Suppressor macrophage treated with lipopolysaccharide for 4 hours (primary cell): ENCODE measurements around the gene CHCHD1.
"Not testable (repeated sequence)": the region's sequence is repeated elsewhere in the genome, so short reads cannot be mapped to it uniquely, and the experiment has no call there.

Source experiments
- DNase-seq: peaks from one replicate; pipeline ENCODE4 v3.0.0-alpha.2; 2020

Gene CHCHD1

DNA sequence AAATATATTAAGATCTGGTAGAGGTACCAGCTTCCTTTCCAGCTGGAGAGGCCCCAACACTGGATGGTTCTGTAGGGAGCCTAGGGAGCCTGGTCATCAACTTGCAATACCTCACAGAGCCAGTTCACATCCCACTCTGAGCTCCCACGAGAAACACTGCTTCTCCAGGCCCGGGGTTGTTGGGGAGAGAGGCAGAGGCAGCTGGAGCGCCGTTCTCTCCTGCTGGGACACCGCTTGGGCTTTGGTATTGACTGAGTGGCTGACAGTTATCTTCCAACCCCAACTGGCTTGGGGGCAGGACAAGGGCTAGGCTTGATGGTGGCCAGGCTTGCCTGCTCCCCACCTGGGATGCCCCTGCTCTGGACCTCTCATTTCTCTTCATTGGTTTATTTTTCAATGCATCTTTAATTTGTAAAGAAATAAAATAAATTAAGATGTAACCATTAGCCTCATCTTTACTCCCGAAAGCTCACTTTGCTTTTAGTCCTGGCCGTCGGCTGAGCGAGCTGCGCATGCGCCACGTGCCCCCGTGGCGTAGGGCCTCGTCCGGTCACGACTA, 10.0 kb upstream of the CHCHD1 start:
- DNase-seq = peak; percentile 92

DNA sequence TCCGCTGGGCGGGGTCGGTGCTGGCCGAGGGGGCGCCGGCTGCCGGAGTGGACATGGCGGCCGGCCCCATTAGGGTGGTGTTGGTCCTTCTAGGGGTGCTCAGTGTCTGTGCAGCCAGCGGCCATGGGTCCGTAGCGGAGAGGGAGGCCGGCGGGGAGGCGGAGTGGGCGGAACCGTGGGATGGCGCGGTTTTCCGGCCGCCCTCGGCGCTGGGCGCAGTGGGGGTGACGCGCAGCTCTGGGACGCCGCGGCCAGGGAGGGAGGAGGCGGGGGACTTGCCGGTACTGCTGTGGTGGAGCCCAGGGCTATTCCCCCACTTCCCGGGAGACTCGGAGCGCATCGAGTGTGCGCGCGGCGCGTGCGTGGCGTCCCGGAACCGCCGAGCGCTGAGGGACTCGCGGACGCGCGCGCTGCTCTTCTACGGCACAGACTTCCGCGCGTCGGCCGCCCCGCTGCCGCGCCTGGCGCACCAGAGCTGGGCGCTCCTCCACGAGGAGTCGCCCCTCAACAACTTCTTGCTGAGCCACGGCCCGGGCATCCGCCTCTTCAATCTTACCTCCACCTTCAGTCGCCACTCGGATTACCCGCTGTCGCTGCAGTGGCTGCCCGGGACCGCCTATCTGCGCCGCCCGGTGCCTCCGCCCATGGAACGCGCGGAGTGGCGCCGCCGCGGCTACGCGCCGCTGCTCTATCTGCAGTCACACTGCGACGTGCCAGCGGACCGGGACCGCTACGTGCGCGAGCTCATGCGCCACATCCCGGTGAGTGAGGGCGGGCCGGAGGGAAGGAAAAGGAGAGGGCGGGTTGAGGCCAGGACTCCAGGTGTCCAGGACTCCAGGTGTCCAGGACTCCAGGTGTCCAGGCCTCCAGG, 9.3 kb upstream of the CHCHD1 start:
- peak; percentile 90 for DNase-seq

DNA sequence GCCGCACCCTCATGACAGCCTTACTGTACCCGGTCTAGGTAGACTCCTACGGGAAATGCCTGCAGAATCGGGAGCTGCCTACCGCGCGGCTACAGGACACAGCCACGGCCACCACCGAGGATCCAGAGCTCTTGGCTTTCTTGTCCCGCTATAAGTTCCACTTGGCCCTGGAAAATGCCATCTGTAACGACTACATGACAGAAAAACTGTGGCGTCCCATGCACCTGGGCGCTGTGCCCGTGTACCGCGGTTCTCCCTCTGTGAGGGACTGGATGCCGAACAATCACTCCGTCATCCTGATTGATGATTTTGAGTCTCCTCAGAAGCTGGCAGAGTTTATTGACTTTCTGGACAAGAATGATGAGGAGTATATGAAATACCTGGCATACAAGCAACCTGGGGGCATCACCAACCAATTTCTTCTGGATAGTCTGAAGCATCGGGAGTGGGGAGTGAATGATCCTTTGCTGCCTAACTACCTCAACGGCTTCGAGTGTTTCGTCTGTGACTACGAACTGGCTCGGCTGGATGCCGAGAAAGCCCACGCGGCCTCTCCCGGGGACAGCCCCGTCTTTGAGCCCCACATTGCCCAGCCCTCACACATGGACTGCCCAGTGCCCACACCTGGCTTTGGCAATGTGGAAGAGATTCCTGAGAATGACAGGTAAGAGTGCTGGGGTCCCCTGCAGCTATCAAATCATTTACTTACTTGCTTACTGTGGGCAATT, 8.5 kb upstream of the CHCHD1 start:
- no peak for DNase-seq

DNA sequence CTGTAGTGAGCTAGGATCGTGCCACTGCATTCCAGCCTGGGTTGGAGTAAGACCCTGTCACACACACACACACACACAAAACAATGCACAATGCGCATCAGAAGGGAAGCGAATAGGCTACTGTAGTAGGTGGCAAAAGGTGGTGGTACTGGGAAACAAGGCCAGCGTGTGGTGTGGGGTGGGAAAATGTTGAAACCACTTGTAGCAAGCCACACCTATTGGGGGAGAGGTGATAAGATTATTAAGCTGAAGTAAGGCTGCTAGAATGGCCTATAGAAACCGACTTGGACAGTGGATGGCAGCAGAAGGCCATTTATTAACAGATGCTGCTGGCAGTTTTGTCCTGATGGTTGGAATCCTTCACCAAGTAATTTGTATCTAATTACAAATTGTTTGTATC, 7.2 kb upstream of the CHCHD1 start:
- DNase-seq = peak; percentile 21

DNA sequence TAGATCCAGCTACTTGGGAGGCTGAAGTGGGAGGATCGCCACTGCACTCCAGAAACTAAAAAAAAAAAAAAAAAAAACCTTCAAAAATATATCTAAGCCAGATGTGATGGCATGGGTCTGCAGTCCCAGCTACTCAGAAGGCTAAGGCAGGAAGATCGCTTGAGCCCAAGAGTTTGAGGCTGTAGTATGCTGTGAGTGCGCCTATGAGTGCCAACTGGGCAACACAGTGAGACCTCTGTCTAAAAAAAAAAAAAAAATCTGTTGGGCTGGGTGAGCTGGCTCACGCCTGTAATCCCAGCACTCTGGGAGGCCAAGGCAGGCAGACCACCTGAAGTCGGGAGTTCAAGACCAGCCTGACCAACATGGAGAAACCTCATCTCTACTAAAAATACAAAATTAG, 2.8 kb upstream of the CHCHD1 start:
- no peak for DNase-seq

DNA sequence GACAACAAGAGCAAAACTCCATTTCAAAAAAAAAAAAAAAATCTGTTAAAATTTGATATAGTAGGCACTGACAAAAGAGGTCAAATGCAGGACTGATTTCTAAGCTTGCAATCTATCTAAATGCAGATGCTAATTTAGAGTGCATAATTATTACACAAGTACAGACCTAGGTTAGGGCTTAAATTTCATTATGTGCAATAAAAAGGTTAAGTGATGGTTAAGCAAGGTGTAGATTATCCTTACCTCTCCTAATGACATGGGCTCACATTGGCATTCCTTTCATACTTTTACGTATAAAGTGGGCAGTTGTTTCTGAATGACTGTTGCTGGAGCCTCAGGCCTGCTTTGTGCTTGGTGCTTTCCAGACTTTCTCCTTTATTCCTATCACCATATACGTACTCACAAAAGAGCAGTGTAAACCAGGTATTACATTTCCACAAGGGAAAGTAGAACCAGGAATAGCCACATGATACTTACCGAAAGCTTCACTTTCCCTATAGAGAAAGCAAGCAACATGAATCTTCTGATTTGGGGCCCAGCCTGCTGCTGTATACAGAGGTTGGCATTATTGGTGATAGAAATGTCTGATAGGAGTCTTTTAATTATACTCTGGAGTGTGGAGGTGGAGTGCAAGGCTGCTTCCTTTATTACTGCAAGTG, 2.2 kb upstream of the CHCHD1 start:
- DNase-seq = no peak

DNA sequence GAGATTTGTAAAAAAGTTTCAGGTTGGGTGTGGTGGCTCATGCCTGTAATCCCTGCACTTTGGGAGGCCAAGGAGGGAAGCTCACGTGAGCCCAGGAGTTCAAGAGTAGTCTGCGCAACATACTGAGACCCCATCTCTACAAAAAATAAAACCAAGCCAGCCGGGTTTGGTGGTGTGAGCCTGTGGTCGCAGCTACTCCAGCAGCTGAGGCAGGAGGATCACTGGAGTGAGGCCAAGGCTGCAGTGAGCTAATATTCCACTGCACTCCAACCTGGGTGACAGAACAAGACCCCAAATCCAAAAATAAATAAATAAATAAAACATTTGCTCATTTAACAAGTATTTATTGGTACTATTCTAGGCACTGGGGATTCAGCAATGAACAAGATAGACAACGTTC, 1.5 kb upstream of the CHCHD1 start:
- DNase-seq = no peak

DNA sequence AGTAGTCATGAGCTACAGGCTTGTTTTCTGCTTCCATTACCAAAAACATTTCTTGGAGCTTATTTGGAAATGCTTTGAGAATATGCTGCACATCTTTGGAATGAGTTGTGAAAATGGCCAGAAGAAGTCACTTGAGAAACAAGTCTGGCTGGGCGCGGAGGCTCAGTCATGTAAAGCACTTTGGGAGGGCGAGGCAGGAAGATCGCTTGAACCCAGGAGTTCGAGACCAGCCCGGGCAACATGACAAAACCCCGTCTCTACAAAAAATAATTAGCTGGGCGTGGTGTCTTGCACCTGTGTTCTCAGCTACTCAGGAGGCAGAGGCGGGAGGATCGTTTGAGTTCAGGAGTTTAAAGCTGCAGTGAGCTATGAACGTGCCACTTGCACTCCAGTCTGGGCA, 882 bp upstream of the CHCHD1 start:
- DNase-seq = no peak

DNA sequence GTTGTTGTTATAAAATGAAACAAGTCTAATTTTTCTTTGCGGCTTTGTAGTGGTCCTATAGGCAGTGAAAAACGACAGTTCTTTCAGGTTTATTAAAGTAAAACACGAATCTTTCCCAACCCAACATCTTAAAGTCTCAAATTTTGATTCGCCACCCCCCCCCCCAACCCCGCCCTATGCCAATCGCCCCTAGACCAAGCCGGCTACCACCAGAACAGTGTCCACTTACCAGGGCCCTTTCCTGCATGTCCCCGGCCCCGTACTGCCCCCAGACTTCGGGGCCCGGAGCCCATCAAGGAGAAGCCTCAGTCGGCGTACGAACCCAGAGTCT, 335 bp upstream of the CHCHD1 start:
- DNase-seq = no peak

DNA sequence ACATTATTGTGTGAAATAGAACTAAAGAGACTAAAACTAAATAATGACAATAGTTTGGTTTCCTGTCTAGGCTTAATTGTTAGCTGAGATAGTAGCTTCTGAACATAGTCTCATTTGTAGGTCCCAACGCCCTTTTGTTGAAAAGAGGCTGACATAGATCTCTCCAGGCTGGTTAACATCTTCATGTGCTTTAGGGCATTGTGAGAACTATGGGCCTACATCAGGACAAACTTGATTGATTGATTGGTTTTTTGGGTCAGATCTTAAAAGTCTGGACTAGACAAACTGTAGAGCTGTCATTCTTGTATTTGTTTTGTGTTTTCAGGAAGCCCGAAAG, 869 bp downstream of the CHCHD1 start:
- DNase-seq = no peak

DNA sequence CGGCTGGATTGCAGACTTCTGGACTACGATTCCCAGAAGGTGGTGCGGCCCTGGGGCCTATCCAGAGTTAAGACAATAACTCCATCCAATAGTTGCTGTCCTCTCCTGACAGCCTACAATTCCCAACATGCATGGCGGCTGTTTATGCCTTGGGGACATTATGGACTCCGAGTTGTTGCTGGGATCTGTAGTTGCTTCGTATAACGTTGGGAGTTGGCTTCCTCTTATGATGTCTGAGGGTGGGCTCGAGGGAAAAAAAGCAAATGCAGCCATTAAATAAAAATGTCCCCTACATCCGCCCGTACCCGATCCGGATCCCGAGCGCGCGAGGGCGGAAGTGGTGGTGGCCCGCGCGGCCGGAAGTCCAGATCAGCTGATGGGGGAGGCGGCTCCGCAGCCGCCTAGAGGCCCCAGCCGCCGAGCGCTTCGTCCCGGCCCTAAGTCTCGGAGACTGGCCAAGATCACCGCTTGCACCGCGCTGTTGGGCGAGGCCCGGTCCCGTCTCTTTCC, 3.4 kb downstream of the CHCHD1 start, which contains the start of gene ZSWIM8:
ZSWIM8 (plus strand) TSS at position 396 of the 510 bp plus-strand sequence. CDS start 273 bp downstream, outside the sequence.
- DNase-seq = peak; percentile 92

DNA sequence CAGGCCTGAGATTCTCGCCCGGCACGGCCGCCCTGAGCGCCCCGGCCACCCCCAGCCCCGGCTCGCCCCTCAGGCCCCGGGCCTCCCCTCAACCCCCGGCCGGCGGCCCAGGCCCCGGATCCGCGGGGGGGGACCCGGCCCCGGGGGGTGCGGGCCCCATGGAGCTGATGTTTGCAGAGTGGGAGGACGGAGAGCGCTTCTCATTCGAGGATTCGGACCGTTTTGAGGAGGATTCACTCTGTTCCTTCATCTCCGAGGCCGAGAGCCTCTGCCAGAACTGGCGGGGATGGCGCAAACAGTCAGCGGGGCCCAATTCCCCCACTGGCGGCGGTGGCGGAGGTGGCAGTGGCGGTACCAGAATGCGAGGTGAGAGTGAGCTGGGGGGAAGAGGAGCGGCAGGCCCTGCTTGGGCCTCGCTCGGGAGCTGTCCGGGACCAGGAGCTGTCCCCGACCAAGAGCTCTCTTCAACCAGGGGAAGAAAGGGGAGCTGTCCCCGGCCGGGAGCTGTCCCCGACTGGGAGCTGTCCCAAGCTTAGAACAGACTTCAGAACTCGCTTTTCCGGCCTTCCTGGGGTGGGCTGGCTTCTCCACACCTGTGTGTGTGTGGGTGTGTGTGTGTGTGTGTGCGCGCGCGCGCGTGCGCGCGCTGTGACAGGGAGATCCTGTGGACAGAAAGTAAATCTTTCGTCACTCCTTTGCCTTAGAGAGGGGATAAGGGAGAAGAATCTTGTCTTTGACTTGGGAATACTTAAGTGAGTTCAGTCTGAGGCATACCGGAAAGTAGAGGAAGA, 4.1 kb downstream of the CHCHD1 start:
- peak; percentile 27 for DNase-seq

DNA sequence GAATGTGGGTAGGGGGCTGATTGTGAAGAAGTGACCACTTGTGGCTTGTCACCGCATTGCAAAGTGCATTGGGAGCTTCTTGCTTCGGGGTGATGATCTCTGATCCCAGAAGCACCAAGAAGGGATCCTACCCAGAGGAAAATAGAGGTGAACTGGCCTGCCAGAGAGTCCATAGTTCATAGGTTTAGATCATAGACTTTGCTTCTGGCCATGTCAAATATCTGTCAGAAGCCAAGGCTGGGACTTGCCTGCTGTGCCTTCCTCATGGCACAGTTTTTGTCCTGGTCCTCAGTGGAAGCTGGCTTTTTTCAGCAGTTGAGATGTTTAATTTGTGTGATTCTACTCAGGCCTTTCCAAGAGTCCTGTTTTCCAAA, 4.7 kb downstream of the CHCHD1 start:
- no peak for DNase-seq

DNA sequence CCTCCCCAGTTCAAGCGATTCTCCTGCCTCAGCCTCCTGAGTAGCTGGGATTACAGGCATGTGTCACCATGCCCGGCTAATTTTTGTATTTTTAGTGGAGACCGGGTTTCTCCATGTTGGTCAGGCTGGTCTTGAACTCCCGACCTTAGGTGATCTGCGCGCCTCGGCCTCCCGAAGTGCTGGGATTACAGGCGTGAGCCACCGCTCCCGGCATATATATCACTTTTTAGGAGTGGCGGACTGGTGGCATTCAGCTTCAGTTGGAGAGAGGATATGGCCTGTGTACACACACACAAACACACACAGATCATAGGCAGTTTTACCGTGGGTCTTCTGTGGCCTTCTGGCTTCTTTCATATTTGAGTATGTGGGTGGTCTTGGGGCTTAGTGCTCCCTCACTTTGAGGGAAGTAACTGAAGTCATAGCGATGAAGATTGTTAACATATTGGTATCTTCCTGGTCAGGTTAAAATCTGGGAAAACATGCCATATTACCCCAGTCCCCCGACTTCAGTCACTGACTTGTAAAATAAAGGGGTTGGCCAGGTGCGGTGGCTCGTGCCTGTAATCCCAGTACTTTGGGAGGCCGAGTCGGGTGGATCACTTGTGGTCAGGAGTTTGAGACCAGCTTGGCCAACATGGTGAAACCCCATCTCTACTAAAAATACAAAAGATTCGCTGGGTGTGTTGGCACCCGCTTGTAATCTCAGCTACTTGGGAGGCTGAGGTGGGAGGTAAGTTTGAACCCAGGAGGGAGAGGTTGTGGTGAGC, 5.4 kb downstream of the CHCHD1 start:
- DNase-seq = not testable (repeated sequence)

DNA sequence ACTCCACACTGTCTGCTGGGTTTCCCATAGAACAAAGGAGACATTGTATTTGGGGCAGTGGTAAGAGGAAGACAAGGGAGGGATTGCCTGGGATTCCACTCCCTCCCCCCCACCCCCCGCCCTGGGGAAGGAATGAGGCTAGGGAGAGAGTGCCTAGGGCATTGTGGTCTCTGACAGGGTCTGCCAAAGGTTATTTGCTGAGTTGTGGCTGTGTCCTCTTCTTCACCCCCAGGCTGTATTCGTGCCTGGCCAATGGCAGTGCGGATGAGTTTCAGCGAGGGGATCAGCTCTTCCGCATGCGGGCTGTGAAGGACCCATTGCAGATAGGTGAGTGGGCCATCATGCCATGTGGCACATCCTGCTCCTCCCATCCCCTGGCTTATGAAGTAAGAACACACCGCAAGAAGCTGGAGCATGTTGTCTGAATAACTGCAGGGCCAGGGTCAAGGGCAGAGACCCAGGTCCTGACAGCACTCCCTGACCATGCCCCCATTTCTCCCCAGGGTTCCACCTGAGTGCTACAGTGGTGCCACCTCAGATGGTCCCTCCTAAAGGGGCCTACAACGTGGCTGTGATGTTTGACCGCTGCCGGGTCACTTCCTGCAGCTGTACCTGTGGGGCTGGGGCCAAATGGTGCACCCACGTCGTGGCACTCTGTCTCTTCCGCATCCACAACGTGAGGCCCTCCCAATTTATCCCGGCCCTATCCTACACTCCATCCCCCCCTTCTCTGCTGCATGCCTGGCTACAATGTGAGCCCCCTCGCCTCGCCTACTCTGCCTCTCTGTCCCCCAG, 7.2 kb downstream of the CHCHD1 start:
- DNase-seq = no peak

DNA sequence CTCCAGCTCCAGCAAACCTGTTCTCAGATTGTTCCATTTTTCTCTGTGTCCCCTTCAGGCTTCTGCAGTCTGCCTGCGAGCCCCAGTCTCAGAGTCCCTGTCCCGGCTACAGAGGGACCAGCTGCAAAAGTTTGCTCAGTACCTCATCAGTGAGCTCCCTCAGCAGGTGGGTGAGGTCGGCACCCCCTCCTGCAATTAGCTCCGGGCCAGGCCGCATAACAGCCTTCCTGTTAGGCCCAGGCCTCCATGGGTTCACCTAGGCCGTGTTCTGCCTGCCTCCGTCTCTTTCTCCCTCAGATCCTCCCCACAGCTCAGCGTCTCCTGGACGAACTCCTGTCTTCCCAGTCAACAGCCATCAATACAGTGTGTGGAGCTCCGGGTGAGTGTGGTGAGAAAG, 7.8 kb downstream of the CHCHD1 start:
- no peak for DNase-seq

DNA sequence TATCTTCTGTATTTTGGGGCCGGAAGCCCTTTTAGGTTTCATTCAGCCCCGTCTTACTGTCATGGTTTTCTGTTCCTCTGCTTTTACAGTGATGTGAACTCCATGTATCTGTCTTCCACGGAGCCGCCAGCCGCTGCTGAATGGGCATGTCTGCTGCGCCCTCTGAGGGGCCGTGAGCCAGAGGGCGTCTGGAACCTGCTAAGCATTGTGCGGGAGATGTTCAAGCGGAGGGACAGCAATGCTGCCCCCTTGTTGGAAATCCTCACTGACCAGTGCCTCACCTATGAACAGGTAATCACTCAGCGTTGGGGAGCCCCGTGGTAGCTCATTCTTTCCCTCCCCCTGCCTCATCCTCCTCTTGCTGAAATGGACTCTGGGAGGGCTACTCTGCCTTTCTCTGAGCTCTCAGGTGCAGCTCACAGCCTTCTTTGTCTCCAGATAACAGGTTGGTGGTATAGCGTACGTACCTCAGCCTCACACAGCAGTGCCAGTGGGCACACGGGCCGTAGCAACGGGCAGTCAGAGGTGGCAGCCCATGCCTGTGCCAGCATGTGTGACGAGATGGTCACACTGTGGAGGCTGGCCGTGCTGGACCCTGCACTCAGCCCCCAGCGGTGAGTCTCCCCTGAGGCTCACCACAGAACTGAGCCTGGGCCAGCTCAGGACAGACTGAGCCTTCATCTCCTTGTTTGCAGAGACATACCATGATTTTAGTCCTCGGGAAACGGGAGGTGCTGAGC, 9.2 kb downstream of the CHCHD1 start:
- no peak for DNase-seq

DNA sequence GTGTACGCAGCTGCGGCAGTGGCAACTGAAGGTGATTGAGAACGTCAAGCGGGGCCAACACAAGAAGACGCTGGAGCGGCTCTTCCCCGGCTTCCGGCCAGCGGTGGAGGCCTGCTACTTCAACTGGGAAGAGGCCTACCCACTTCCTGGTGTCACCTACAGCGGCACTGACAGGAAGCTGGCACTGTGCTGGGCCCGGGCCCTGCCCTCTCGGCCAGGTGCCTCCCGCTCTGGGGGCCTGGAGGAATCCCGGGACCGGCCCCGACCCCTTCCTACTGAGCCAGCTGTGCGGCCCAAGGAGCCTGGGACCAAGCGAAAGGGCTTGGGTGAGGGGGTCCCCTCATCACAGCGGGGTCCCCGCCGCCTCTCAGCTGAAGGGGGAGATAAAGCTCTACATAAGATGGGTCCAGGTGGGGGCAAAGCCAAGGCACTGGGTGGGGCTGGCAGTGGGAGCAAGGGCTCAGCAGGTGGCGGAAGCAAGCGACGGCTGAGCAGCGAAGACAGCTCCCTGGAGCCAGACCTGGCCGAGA, 10.1 kb downstream of the CHCHD1 start:
- no peak for DNase-seq

DNA sequence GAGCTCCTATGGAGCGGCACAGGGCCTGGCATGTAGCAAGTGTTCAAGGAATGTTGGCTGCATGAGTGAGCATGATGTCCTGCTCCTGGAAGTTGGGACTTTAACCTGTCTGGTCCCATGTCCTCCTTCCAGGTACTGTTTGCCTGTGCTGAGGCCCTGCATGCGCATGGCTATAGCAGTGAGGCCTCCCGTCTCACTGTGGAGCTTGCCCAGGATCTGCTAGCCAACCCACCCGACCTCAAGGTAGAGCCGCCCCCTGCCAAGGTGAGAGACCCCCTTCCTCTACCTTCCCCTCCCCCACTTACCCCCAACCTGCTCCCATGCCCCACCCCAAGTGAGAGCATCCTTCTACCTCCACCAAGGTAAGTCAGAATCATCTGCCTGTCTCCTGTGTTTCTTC, 11.6 kb downstream of the CHCHD1 start:
- no peak for DNase-seq

DNA sequence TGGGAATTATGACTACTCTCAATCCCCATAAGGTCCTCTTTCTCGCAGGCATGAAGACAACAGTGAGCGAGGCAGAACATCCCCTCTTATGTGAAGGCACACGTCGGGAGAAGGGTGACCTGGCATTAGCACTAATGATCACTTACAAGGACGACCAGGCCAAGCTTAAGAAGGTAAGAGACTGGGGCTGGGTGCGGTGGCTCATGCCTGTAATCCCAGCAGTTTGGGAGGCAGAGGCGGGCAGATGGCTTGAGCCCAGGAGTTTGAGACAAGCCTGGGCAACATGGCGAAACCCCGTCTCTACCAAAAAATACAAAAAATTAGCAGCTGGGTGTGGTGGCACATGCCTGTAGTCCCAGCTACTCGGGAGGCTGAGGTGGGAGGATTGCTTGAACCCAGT, 13.6 kb downstream of the CHCHD1 start:
- DNase-seq = not testable (repeated sequence)
